ENCODE results near the gene CACNA1E.

GRCh38 chr1:181482001-181482430 lies 1.3 kb upstream of the CACNA1E start:
- no peak for TF ChIP-seq POLR2A (IDR thresholded peaks at IDR 0.05; ENCODE audit: low read depth, low read length)
- no peak for TF ChIP-seq TAF1 (IDR thresholded peaks at IDR 0.05; ENCODE audit: low read depth, low read length)
- TF ChIP-seq POLR2AphosphoS5 (IDR thresholded peaks at IDR 0.05; ENCODE audit: low read depth, low read length): no peak
